ENCODE data around the gene PRKD2. TPM values are rescaled to one million over a fixed set of nuclear protein-coding genes. Genes with fewer than 3 reads are reported as not detected.
A peak's percentile ranks its signal among the peaks of the same experiment; 100 is the strongest.

The PRKD2 gene
- total and polyA plus RNA-seq, 2 of the 8 experiments (the other 6 are each of a cell fraction or from before 2014, with no cell fraction given): 24.4 to 63.8 TPM

GRCh38 chr19:46728693-46729339 lies 11.9 kb upstream of the PRKD2 start:
- CTCF ChIA-PET (ENCODE audit: partially characterized antibody): interaction anchor here (0.6 to 15.8 kb wide), 25 partner anchors 8 to 251 kb away, joined by 3 to 188 read pairs (median 4); no protein-coding TSS in a partner anchor
- TF ChIP-seq SIRT6 (IDR thresholded peaks at IDR 0.05; ENCODE audit: low read length) (no peak), CTCF (IDR thresholded peaks at IDR 0.05; ENCODE audit: control extremely low read depth in 1 of 3, insufficient read depth in 1 of 3, low read depth in 1 of 3, low read length in 3 of 3) (peak; percentile 81 to 90 (median 89)), MAFK (IDR thresholded peaks at IDR 0.05; ENCODE audit: low read depth, low read length) (no peak), BRCA1 (IDR thresholded peaks at IDR 0.05; ENCODE audit: low read depth, low read length) (no peak), NRF1 (IDR thresholded peaks at IDR 0.05; ENCODE audit: low read depth, low read length) (no peak), CHD2 (IDR thresholded peaks at IDR 0.05; ENCODE audit: low read length) (peak; percentile 23; the same call in 1 of the 2 replicates), SIN3A (conservative IDR thresholded peaks at IDR 0.05 in 1 of 2, IDR thresholded peaks at IDR 0.05 in 1 of 2; ENCODE audit: low read depth in 1 of 2, low read length in 2 of 2) (peak in 1 of 2 experiments; percentile 51; a peak in 1 of 4 replicates), RAD21 (IDR thresholded peaks at IDR 0.05 in 1 of 2, conservative IDR thresholded peaks at IDR 0.05 in 1 of 2; ENCODE audit: low read depth in 2 of 2, low read length in 2 of 2) (peak; percentile 74 to 81)
- H3K18ac ChIP-seq (ENCODE audit: extremely low read depth, low read length): no peak overlapping the region

More at GRCh38 chr19:46728693-46729339, 11.9 kb upstream of the PRKD2 start:
- Histone ChIP-seq H2BK5ac (ENCODE audit: low read depth, low read length) (no peak overlapping the region), H3K56ac (replicated peaks; ENCODE audit: insufficient read length, low read depth, low read length) (no peak overlapping the region), H3K9me3 (ENCODE audit: insufficient read depth in 2 of 2, low read depth in 1 of 2, low read length in 1 of 2) (no peaks in the 10 kb centered on the region), H3K4me3 (ENCODE audit: extremely low read depth in 1 of 4, insufficient read depth in 2 of 4, low read depth in 3 of 4, low read length in 4 of 4) (no peak overlapping the region), H4K8ac (ENCODE audit: extremely low read depth, insufficient read depth, low read length) (peak overlapping the region; percentile 59; the same call in 1 of the 2 replicates), H3K4ac (replicated peaks; ENCODE audit: insufficient read length, low read depth, low read length) (no peak overlapping the region), H4K91ac (replicated peaks; ENCODE audit: insufficient read length, low read length) (no peak overlapping the region), H4K20me1 (replicated peaks in 1 of 2; ENCODE audit: control insufficient read depth in 1 of 2, insufficient read depth in 2 of 2, low read length in 2 of 2) (peaks cover 26 to 53% of the 10 kb centered on the region in 2 experiments), H3K23me2 (ENCODE audit: low read depth, low read length) (no peaks in the 10 kb centered on the region), H2BK120ac (replicated peaks; ENCODE audit: low read depth, low read length) (no peak overlapping the region), H3K4me1 (replicated peaks in 1 of 4; ENCODE audit: control insufficient read depth in 3 of 4, insufficient read depth in 4 of 4, low read length in 3 of 4) (peaks cover 0 to 3% (median 0%) of the 10 kb centered on the region in 4 experiments; a peak in 4 of 7 replicates), H2AK5ac (ENCODE audit: low read depth, low read length) (no peak overlapping the region), H2BK20ac (ENCODE audit: low read length) (no peak overlapping the region), H3K4me2 (ENCODE audit: insufficient read depth in 1 of 2, low read depth in 2 of 2, low read length in 2 of 2) (no peak overlapping the region), H2BK15ac (ENCODE audit: low read length) (no peak overlapping the region), H3K79me2 (ENCODE audit: control insufficient read depth in 1 of 2, insufficient read depth in 2 of 2, low read length in 2 of 2) (peaks cover 0 to 20% of the 10 kb centered on the region in 2 experiments; a peak in 2 of 4 replicates), H2AFZ (ENCODE audit: low read length) (no peak overlapping the region), H3K79me1 (ENCODE audit: low read depth, low read length) (peaks cover 8% of the 10 kb centered on the region), H3K23ac (ENCODE audit: insufficient read length) (no peak overlapping the region), H4K5ac (ENCODE audit: insufficient read length, low read depth, low read length) (no peak overlapping the region), H3K27ac (ENCODE audit: low read depth, low read length) (no peak overlapping the region), H3K9ac (replicated peaks in 1 of 4; ENCODE audit: extremely low read depth in 1 of 4, low read depth in 3 of 4, low read length in 3 of 4) (0 out of 7 replicates have a peak overlapping the region, but pooled peaks of 1 of the 4 experiments have one; percentile 25), H3K27me3 (replicated peaks in 1 of 4; ENCODE audit: control insufficient read depth in 3 of 4, extremely low read depth in 1 of 4, insufficient read depth in 3 of 4, low read length in 3 of 4) (no peaks in the 10 kb centered on the region), H3K36me3 (ENCODE audit: control insufficient read depth in 2 of 4, insufficient read depth in 4 of 4, low read length in 3 of 4) (peaks cover 43 to 75% (median 63%) of the 10 kb centered on the region in 4 experiments), H2BK12ac (ENCODE audit: low read depth, low read length) (no peak overlapping the region), H3K14ac (ENCODE audit: insufficient read length) (no peak overlapping the region)
- POLR2A ChIA-PET (ENCODE audit: partially characterized antibody): interaction anchor here (0.7 to 4.2 kb wide), 12 partner anchors 8 to 133 kb away, joined by 3 to 26 read pairs (median 4); partner anchors contain the start of gene PRKD2
- WGBS, 2 experiments (ENCODE audit: extremely low coverage in 1 of 2, insufficient coverage in 1 of 2, insufficient read length in 1 of 2, insufficient replicate concordance in 2 of 2, low coverage in 1 of 2, low lambda C conversion rate in 2 of 2, missing lambda C conversion rate in 1 of 2): 70% methylated on average over 20 of the region's 20 CpGs; no CpG with 5 or more reads in 1 of the 2 experiments
- DNase-seq (ENCODE audit: low read depth in 1 of 2, low spot score in 2 of 2) (peak in 1 of 2 experiments; percentile 90), FAIRE-seq (no peak)

Measured in H1 (cell line).